Gastrocnemius medialis (tissue), 4 donors: ENCODE data around the gene POU2AF1.

Experiments
- CTCF ChIP-seq, 5 experiments: fragments of 450-650 bp in 3 of 5; fragments of 200-600 bp in 2 of 5; sonication (generic) in 2 of 5; IDR thresholded peaks in 4 of 5; conservative IDR thresholded peaks in 1 of 5; 1 replicate in 4 of 5; 2 replicates in 1 of 5; pipeline ENCODE4 v1.5.1; 2016 to 2019; ENCODE audit warnings: antibody characterized with exemption in 5 of 5, mild to moderate bottlenecking in 3 of 5, moderate library complexity in 3 of 5
- POLR2A ChIP-seq, 2 donors: fragments of 450-650 bp; IDR thresholded peaks; one replicate each; pipeline ENCODE4 v1.6.1; 2017; ENCODE audit warnings: antibody characterized with exemption in 2 of 2, mild to moderate bottlenecking in 2 of 2, moderate library complexity in 2 of 2

- TF ChIP-seq CTCF (IDR thresholded peaks at IDR 0.05 in 4 of 5, conservative IDR thresholded peaks at IDR 0.05 in 1 of 5) (no peak), POLR2A (IDR thresholded peaks at IDR 0.05) (no peak)
These were observed 37.3 kb upstream of the POU2AF1 start for GRCh38 chr11:111416231-111416960.
